ENCODE results near the gene SPOCK3. TPM values are rescaled to one million over a fixed set of nuclear protein-coding genes. Genes with fewer than 3 reads are reported as not detected.
A peak's percentile ranks its signal among the peaks of the same experiment; 100 is the strongest.

SPOCK3 gene
- total RNA-seq, 2 experiments from 2014 or later: not detected

DNA sequence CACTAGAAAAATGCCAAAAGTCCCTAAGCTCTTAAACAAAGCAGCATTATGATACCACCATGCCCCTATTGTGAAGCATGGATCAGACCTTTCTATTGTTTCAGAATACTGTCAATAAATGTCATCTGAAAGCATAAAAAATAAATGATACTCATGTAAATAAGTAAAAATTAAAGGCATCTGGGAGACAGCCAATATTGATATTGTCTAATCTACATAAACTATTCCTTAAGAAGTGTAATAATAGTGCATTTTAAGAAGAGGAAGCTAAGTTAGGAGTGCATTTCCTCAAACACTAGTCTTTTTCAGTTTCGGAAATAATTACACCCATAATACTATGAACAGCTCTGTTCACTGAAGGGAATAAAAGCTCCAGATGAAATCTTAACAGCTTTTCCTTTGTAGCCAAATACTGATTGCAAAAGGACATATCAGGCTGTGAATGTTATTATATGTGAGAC lies 181.6 kb downstream of the SPOCK3 start:
- Mint-ChIP-seq H3K36me3 (no peaks in the 10 kb centered on the region), H3K4me3 (no peak overlapping the region), H3K4me1 (no peaks in the 10 kb centered on the region), H3K27me3 (no peaks in the 10 kb centered on the region), H3K27ac (no peak overlapping the region), H3K9me3 (no peaks in the 10 kb centered on the region)
- DNase-seq: no peak
- POLR2A ChIA-PET: no interaction called here
- no peak for ATAC-seq (ENCODE audit: low read depth)

DNA sequence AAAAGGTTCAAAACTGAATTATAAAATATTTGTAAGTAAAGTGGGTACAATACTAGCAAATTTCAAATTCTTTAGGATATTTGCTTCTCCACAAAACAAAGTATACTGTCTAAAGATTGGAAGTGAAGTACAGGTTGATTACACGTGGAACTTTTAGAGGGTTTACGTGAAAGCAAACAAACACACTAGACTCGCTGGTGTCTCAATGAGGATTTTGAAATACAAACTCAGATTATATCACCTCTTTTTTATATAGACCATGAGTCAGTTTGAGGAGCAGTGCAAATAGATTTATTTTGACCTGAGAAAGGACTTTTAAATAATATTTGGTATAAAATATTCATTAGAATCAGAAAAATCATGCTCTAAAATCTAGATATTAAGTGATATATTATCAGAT lies 185.0 kb downstream of the SPOCK3 start:
- no peaks in the 10 kb centered on the region for H3K27me3 Mint-ChIP-seq
- no peaks in the 10 kb centered on the region for H3K4me1 Mint-ChIP-seq
- no peaks in the 10 kb centered on the region for H3K9me3 Mint-ChIP-seq
- ATAC-seq (ENCODE audit: low read depth): no peak
- POLR2A ChIA-PET: no interaction called here
- no peaks in the 10 kb centered on the region for H3K36me3 Mint-ChIP-seq
- DNase-seq: no peak
- H3K4me3 Mint-ChIP-seq: no peak overlapping the region
- no peak overlapping the region for H3K27ac Mint-ChIP-seq

DNA sequence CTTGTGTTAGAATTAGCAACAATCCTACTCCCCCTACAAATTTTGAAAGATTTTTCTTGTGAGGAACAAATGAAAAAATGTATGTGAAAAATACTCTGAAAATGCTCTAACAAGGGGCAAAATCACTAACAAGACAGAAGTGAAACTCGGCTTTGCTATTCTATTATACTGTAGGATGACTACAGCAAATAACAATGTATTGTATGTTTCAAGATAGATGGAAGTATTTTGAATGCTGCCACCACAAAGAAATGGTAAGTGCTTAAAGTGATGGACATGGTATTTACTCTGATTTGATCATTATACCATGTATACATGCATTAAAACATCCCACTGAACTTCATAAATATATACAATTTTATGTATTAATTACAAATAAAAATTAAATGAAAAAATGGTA lies 192.8 kb downstream of the SPOCK3 start:
- Mint-ChIP-seq H3K4me1 (no peaks in the 10 kb centered on the region), H3K9me3 (no peaks in the 10 kb centered on the region), H3K4me3 (no peak overlapping the region), H3K27ac (no peak overlapping the region), H3K36me3 (no peaks in the 10 kb centered on the region), H3K27me3 (no peaks in the 10 kb centered on the region)
- POLR2A ChIA-PET: no interaction called here
- ATAC-seq (ENCODE audit: low read depth) (no peak), DNase-seq (no peak)

DNA sequence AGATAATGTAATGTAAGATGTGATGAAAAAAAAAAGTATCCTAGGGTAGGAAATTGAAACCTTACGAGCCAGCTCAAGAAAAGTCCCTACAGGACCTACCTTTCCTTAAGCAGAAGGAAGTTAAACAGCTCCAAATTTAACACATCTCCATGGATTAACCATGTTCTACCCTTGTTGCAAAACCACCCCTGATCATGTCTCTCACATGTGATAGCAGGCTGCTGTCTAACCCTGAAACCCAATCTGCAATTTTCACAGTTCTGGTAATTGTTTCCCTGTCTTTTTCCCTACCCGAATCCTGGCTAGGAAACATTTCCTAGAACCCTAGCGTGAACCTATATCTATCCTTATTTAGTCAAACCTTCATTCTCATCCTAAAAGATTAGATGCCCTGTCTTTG lies 198.9 kb downstream of the SPOCK3 start:
- no peak for DNase-seq
- no peaks in the 10 kb centered on the region for H3K27me3 Mint-ChIP-seq
- no peaks in the 10 kb centered on the region for H3K9me3 Mint-ChIP-seq
- no peak for ATAC-seq (ENCODE audit: low read depth)
- POLR2A ChIA-PET: no interaction called here
- no peaks in the 10 kb centered on the region for H3K4me1 Mint-ChIP-seq
- H3K27ac Mint-ChIP-seq: no peak overlapping the region
- H3K4me3 Mint-ChIP-seq: no peak overlapping the region
- H3K36me3 Mint-ChIP-seq: no peaks in the 10 kb centered on the region

GRCh38 chr4:167034983-167035382 lies 199.3 kb downstream of the SPOCK3 start:
- POLR2A ChIA-PET: no interaction called here
- H3K4me1 Mint-ChIP-seq: no peaks in the 10 kb centered on the region
- no peaks in the 10 kb centered on the region for H3K36me3 Mint-ChIP-seq
- no peaks in the 10 kb centered on the region for H3K9me3 Mint-ChIP-seq
- no peak for ATAC-seq (ENCODE audit: low read depth)
- H3K4me3 Mint-ChIP-seq: no peak overlapping the region
- no peaks in the 10 kb centered on the region for H3K27me3 Mint-ChIP-seq
- no peak for DNase-seq
- H3K27ac Mint-ChIP-seq: no peak overlapping the region

GRCh38 chr4:167032871-167033270 lies 201.4 kb downstream of the SPOCK3 start:
- DNase-seq (no peak), ATAC-seq (ENCODE audit: low read depth) (no peak)
- no peaks in the 10 kb centered on the region for H3K9me3 Mint-ChIP-seq
- H3K4me1 Mint-ChIP-seq: no peaks in the 10 kb centered on the region
- H3K27me3 Mint-ChIP-seq: no peaks in the 10 kb centered on the region
- no peak overlapping the region for H3K27ac Mint-ChIP-seq
- no peak overlapping the region for H3K4me3 Mint-ChIP-seq
- POLR2A ChIA-PET: no interaction called here
- no peaks in the 10 kb centered on the region for H3K36me3 Mint-ChIP-seq

DNA sequence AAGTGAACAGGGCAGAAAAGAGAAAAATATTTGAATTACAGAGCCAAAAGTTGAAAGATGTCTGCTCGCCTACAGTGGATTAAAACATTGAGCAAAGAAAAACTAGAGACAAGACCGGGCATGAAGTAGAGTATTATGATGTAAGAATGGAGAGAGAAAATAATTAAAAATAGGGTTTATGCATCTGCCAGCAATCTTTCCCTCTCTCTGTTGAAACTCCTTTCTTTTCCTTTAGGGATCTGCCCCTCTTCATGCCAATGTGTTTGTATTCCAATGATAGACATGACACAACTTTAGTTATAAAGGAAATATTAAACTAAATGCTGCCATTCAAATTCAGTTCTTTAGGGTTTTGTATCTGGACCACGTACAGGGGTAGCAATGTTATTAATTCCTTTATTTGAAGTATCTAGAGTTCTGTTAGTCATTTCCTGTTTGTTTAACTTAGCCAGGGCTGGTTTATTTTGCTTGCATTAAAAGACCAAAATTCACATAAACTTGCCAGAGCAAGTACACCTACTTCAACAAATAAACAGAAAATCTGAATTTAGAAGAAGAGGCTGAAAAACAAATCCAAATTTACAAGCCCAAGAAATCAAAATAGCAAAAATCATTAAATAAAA lies 202.6 kb downstream of the SPOCK3 start:
- POLR2A ChIA-PET: no interaction called here
- ATAC-seq (ENCODE audit: low read depth) (no peak), DNase-seq (no peak)
- Mint-ChIP-seq H3K27ac (no peak overlapping the region), H3K4me1 (no peaks in the 10 kb centered on the region), H3K9me3 (no peaks in the 10 kb centered on the region), H3K4me3 (no peak overlapping the region), H3K27me3 (no peaks in the 10 kb centered on the region), H3K36me3 (no peaks in the 10 kb centered on the region)

DNA sequence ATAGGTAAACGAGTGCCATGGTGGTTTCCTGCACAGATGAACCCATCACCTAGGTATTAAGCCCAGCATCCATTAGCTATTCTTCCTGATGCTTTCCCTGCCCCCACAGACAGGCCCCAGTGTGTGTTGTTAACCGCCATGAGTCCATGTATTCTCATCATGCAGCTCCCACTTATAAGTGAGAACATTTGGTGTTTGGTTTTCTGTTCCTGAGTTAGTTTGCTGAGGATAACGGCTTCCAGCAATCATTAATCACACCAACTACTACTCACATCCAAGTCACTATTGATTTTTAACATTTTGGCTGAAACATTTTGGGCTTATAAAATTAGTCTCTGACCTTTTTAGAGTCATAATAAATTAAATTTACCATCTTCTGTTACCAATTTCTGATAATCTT lies 205.3 kb downstream of the SPOCK3 start:
- H3K4me3 Mint-ChIP-seq: no peak overlapping the region
- no peaks in the 10 kb centered on the region for H3K4me1 Mint-ChIP-seq
- DNase-seq: no peak
- H3K27me3 Mint-ChIP-seq: no peaks in the 10 kb centered on the region
- POLR2A ChIA-PET: no interaction called here
- no peaks in the 10 kb centered on the region for H3K9me3 Mint-ChIP-seq
- no peak for ATAC-seq (ENCODE audit: low read depth)
- no peak overlapping the region for H3K27ac Mint-ChIP-seq
- H3K36me3 Mint-ChIP-seq: no peaks in the 10 kb centered on the region

GRCh38 chr4:167025670-167026069 lies 208.6 kb downstream of the SPOCK3 start:
- Mint-ChIP-seq H3K4me1 (no peaks in the 10 kb centered on the region), H3K4me3 (no peak overlapping the region), H3K27me3 (no peaks in the 10 kb centered on the region), H3K27ac (no peak overlapping the region), H3K9me3 (no peaks in the 10 kb centered on the region), H3K36me3 (no peaks in the 10 kb centered on the region)
- no peak for ATAC-seq (ENCODE audit: low read depth)
- POLR2A ChIA-PET: no interaction called here
- DNase-seq: no peak

DNA sequence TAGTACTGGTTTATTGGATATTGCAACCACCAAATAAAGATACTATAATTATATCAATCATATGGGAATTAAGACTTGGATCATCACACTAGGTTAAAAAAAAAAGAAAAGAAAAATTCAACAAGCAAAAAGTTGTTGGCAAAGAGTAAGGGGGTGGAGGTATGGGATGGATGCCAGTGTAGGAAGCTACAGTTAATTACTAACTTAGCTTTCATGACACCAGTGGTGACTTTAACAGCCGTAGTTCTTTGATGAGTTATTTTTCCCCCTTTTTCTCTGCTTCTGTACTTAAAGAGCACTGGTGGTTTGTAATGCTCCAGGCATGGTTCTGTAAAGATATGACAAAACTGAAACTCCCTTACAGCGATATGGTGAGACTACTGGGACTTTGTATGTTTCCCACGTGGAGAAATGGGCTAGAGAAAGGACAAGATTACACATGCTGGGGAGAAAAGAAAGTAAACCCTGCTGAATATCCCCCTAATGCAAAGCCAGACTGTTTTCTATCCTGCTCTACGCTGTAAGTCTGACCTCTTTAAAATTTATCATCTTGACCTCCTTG lies 210.8 kb downstream of the SPOCK3 start:
- ATAC-seq (ENCODE audit: low read depth) (no peak), DNase-seq (no peak)
- Mint-ChIP-seq H3K9me3 (no peaks in the 10 kb centered on the region), H3K27me3 (no peaks in the 10 kb centered on the region), H3K4me3 (no peak overlapping the region), H3K4me1 (no peaks in the 10 kb centered on the region), H3K36me3 (no peaks in the 10 kb centered on the region), H3K27ac (no peak overlapping the region)
- POLR2A ChIA-PET: no interaction called here

DNA sequence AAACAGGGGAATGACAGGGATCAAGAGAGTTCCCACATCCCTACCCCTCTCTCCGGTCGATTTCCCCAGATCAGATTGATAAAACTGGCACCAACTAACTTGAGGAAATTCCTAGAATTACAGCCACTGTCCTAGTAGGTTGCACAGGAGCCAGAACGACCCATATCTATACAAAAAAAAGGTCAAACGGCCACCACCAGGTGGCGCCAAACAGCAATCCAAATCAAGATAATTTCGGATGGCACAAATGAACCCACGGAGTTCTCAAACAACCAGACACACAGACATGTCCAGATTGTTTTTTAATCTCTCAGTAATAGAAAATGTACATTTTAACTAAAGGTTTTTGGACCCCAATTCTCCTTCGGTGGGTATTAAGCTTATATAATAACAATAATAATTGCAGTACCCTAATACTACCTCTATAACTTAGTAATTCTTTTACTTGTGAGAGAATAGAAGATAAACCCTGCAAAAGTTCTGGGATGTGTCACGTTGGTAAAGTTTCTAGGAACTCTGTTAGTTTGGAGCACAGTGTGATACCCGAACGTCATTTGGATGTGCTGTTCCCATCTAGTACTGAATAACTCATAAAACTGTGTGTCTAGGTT lies 212.6 kb downstream of the SPOCK3 start:
- Mint-ChIP-seq H3K9me3 (no peaks in the 10 kb centered on the region), H3K27ac (no peak overlapping the region), H3K27me3 (no peaks in the 10 kb centered on the region), H3K4me1 (no peaks in the 10 kb centered on the region), H3K4me3 (no peak overlapping the region), H3K36me3 (no peaks in the 10 kb centered on the region)
- POLR2A ChIA-PET: no interaction called here
- peak; percentile 60 for DNase-seq
- ATAC-seq (ENCODE audit: low read depth): peak; percentile 58

GRCh38 chr4:167020410-167020809 lies 213.9 kb downstream of the SPOCK3 start:
- Mint-ChIP-seq H3K27ac (no peak overlapping the region), H3K4me3 (no peak overlapping the region), H3K4me1 (no peaks in the 10 kb centered on the region), H3K36me3 (no peaks in the 10 kb centered on the region), H3K9me3 (no peaks in the 10 kb centered on the region), H3K27me3 (no peaks in the 10 kb centered on the region)
- DNase-seq (no peak), ATAC-seq (ENCODE audit: low read depth) (no peak)
- POLR2A ChIA-PET: no interaction called here

- Mint-ChIP-seq H3K4me3 (no peak overlapping the region), H3K27me3 (no peaks in the 10 kb centered on the region), H3K27ac (no peak overlapping the region), H3K36me3 (no peaks in the 10 kb centered on the region), H3K4me1 (no peaks in the 10 kb centered on the region), H3K9me3 (no peaks in the 10 kb centered on the region)
- no peak for DNase-seq
- ATAC-seq (ENCODE audit: low read depth): no peak
- POLR2A ChIA-PET: no interaction called here
Observed at GRCh38 chr4:167014944-167015343, 219.3 kb downstream of the SPOCK3 start.

DNA sequence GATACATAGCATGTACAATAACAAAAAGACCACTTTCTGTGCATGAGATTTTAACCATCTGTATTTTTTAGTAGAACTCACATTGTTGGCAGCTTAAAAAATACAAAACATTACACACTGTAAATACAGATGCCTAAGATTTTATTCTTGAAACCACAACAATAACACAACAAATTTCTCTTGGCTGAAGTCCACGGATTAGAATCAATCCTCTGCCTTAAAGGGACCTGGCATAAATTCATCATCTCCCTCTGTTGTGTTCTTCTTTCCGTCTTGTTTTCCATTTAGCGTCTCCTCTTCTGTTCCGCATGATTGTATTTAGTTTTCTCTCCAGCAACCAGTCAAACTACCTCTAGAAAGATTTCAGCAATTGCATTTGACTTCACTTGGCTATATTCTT lies 231.0 kb downstream of the SPOCK3 start:
- H3K4me1 Mint-ChIP-seq: no peaks in the 10 kb centered on the region
- ATAC-seq (ENCODE audit: low read depth) (no peak), DNase-seq (no peak)
- no peak overlapping the region for H3K27ac Mint-ChIP-seq
- H3K27me3 Mint-ChIP-seq: no peaks in the 10 kb centered on the region
- no peaks in the 10 kb centered on the region for H3K9me3 Mint-ChIP-seq
- no peaks in the 10 kb centered on the region for H3K36me3 Mint-ChIP-seq
- H3K4me3 Mint-ChIP-seq: no peak overlapping the region
- POLR2A ChIA-PET: no interaction called here
